ENCODE results near the gene ATF7IP.
A peak's percentile ranks its signal among the peaks of the same experiment; 100 is the strongest.
"Not testable (repeated sequence)": the region's sequence is repeated elsewhere in the genome, so short reads cannot be mapped to it uniquely, and the experiment has no call there.

The ATF7IP gene

GRCh38 chr12:14369311-14369710, 3.8 kb downstream of the ATF7IP start:
- no peak for DNase-seq

DNA sequence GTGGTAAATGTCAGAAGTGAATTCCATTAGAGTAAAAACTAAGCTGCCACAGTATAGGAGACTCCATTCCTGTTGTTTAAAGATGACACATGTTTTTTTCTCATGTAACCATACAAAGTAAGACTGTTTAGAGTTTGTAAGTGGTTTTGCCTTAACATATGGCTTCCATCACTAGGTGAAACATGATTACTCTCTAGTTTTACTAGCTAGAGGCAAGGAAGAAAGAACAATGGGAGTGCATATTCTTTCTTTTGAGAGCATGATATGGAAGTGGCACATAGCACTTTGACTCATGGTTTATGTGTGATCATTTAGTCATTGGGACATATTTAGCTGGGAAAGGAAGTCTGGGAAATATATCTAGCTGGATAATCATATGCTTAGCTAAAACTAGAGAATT, 7.7 kb downstream of the ATF7IP start:
- no peak for DNase-seq

GRCh38 chr12:14379508-14379907, 14.0 kb downstream of the ATF7IP start:
- DNase-seq = no peak

DNA sequence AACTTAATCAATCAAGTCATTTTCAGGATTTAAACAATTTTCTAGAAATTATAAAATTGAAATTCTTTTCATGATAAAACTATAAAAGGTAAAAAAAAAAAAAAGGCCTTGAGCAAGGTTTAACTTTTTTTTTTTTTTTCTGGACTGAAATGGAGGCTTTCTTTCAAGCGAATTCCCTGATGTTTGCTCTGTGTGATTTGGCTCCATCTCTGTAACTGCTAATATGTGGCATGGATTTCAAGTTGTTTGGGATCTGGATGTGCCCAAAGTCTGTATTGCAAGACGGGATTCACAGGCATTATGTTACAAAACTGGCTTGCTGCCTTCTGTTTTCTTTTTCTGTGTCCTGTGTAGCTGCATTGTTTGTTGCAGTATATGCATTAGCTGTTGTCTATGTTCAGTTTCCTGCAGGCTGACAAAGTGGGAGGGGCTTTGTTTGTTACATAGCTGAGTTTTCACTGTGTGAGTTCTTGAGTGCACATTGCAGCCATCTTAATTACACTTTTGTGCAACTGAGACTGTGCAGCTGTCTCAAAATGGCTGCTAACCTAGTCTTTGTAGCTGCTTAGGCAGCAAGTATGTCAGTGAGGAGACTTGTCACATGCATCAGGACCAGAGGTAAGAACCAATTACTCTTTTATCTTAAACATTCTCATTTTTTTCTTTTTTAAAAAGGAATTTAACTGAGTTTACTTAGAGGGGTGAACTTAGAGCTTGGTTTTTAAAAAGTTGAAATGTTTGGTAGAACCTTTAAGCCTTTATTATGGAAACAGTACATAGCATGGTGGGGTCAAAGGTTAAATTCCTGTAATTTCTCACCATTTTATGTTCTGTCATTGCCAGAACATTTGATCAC, 19.5 kb downstream of the ATF7IP start:
- peak; percentile 67 for DNase-seq

DNA sequence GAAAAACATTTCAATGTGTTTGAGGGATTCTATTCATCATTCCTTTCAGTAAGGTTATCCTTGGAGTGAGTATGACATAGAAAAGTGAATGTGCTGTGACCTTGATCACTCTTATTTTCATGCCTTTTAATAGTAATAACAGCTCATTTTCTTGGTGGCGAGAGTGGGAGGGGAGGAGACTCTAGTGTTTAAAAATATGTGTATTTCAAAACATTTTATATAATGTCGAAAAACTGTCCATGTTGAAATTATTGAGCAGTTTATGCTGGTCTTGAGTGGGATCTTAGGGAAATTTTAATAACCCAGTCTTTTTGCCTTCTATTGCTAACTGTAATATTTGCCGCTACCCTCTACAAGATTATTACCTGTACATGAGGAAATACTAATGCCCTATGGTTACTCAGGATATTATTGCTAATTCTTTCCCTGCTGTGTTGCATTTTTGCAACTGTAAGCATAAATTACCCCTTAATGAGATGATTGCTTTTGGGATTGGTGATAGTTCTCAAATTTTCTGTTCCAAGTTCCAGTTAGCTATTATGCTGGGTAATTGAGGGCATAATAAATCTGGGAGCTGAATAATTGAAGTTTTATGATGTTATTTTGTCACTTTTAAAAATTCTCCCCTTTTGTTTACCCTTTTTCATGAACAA, 21.9 kb downstream of the ATF7IP start:
- no peak for DNase-seq

DNA sequence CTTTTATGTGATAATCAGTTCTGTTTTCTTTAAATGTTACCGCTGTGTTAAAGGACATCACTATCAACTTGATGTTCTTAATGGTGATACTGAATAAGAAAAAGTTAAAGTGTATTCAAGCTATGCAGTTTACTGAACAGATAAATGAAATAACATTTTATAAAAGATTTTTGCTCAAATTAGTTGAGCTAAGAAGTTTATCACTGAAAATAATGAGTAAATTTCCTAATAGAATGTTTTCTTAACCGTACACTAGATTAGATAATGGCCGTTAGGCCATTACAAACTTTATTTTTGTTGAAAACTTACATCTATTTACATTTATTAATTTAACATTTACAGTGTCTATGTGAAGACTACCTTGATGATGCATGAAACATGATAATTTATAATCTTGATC, 25.0 kb downstream of the ATF7IP start:
- no peak for DNase-seq

DNA sequence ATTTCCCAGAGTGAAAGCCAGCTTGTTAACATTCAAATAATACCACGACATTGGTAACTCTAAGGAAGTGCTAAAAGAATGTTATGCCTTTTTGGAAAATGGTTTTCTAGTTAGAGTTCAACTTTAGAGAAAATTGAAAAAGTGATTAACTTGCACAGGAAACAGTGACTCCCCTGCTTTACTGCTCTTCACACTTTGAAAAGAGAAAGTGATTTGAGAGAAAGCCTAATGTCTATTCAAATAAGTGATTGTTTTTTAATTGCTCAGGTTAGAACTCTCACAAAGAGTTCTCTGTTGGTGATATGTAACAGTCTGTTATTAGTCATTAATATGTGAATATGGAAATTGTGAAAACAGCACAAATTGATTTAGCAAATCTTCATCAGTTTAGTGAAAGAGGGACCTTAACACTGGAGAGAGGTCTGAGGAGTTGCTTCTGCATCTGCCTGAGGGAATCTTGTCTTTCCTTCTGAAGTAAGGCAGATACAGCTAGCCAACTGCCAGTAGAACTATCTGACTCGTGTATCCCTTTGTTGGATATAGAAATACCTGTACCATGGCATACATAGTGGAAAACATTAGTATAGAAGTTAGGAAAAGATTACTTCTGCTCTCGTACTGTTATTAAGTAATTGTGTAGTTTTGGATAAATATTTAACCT, 25.5 kb downstream of the ATF7IP start:
- DNase-seq = no peak

DNA sequence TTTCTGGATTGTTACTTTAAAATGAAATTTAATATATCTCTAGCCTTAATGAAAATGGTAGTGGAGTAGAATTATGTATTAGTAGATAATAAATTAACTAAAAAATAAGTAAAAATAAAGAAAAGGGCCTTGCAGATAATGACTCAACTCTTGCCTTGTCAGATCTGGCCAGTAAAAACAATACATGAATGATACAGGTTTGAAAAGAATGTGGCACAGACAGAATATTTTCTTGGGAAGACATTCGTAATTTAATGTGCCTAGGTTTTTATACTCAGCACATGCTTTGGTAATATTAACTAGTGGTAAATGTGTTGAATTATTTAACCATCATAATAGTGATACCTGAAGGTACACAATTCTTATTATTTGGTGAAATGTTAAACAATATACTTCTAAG, 28.3 kb downstream of the ATF7IP start:
- DNase-seq = no peak

DNA sequence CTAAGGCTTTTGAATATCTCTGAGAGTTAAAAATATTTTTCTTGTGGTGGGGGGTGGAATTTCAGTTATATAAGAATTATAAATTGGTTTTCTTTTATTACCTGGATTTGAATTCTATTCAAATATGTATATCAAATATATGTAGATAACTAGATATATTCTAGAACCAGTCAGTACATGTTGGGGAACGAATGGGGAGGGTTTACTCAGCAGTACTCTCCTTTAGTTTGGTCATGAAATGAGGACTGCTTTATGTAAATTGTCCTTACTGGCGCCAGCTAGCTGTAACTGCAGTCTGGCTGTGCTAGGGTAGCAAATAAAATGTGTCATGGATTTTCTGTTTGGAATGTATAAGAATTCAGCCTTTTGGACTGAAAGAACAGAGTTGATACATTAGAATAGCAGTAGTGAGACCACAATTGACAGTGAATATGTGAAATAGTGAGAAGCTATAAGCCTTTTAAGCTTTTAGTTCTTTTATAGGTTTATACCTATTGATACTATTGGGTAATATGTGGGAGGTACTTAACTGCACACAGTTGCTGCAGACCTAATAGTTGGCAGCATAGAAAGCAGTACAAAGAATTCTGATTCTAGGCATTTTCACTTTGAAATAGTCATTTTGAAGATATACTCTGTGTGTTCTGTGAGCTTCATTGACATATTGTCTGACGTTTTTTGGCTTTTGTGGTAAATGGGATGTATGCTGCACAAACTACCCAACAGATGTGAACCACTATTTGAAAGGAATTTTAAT, 29.0 kb downstream of the ATF7IP start:
- DNase-seq = no peak

DNA sequence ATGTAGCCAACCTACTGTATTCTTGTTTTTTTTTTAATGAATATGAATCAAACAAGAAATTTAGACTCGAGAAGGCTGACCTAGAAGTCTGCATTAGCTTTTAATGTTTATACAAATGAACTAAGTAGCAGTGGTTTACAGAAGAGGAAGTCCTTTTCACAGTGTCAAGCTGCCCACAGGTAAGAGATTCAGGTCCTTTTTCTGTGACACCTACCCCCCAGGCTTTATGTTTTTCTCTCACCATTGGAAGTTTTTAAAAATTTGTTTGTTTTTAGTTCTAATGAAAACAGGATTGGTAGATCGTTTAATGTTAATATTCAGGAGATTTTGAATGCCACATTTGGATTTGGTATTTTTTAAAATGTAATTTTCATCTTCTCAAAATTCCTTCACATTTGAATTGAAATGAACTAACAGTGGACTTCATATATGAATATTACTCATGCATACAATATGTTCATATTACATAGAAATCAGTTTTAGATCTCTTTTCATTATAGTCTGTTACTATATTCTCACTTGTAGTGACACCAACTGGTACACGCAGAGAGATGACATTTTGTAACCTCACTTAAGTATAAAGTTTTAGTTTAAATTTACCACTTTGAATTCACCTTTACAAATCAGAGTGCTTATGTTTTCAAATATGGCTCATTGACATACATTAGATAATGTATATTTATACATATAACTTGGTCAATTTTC, 29.7 kb downstream of the ATF7IP start:
- no peak for DNase-seq

DNA sequence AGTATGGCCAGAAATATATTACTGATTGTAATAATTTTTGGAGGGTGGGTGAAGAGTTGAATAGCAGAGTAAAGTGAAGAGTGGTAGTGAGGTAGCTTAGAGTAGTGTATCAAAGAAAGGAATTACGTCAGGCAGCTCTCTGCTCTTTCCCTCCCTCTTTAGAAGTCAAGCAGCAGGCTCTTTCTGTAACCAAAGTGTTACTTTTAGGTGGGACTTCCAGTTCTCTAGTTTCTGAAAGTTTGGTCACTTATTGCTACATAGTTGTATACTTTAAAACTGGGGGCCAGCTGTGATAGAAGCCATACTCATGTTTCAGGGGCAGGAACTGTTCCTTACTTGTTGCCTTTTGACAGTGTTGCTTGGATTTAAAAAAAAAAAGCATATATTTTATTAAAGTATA, 30.6 kb downstream of the ATF7IP start:
- DNase-seq = no peak

DNA sequence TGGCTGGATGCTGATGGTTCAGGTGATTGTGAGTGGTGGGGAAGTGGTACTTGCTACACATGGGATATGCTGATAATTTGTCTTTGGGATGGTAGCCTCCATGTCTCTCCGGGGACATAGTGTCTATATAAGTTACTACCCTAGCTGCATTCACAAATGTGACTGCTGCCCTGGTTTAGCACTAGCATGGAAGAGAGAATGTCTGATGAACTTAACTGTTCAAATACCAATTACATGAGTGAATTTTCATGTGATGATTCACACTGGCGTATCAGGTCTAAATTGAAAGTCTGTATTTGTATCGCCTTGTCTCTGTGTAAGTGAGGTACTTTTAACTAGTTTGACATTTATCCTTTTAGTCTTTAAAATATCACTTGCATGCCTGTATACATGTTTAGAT, 34.4 kb downstream of the ATF7IP start:
- no peak for DNase-seq

GRCh38 chr12:14400599-14400998, 35.1 kb downstream of the ATF7IP start:
- DNase-seq = no peak

- not testable (repeated sequence) for DNase-seq
These were observed 35.8 kb downstream of the ATF7IP start for GRCh38 chr12:14401267-14401666.

- DNase-seq = no peak
These were observed 37.2 kb downstream of the ATF7IP start for GRCh38 chr12:14402697-14403096.

DNA sequence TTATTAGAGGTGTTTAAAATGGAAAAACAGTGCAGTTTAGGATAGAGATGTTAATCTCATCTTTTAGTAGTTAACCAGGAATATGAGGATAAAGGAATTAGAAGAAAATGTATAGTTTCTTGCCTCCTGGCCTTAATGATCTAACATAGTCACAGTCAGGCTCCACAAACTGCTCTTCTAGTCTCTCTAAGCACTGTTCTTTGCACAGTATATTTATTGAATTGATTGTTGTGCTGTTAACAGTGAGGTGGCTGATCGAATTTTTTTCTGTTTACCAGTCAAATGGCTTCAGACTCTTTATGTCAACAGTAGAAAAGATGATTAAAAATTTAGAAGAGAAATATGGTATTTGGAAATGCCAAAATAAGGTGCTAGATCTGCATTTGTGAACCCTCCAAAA, 37.8 kb downstream of the ATF7IP start:
- DNase-seq = no peak

GRCh38 chr12:14403711-14404196, 38.3 kb downstream of the ATF7IP start:
- peak; percentile 81 for DNase-seq

DNA sequence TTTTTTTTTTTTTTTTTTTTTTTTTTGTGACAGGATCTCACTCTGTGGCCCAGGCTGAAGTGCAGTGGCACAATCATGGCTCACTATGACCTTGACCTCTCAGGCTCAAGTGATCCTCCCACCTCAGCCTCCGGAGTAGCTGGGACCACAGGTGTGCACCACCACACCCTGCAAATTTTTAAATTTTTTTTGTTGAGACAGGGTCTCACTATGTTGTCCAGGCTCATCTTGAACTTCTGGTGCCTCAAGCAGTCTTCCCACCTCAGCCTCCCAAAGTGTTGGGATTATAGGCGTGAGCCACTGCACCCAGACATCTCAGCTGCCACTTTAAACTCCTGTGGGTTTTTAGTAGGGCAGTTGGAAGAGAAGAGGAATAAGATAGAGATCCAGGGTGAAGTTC, 39.9 kb downstream of the ATF7IP start:
- DNase-seq = not testable (repeated sequence)

DNA sequence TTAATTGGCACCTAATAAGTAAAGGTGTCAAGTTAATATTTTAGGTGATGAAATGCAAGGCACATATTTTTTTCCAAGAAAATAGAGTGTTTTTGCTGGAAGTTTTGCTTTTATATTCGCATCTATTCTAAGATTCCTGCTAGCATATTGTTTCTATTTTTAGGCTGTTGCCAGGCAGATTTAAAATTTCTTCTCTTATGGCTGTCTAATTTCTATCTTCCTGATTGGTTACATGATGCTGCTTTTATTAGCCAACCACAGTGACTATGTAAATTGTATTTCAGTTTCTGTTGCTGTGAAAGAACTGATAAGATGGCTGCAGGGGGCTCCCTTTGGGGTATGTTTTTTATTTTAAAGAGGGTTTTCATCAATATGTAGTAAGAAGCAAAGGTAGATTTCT, 42.7 kb downstream of the ATF7IP start:
- no peak for DNase-seq

- DNase-seq = no peak
These were observed 44.7 kb downstream of the ATF7IP start for GRCh38 chr12:14410177-14410576.

DNA sequence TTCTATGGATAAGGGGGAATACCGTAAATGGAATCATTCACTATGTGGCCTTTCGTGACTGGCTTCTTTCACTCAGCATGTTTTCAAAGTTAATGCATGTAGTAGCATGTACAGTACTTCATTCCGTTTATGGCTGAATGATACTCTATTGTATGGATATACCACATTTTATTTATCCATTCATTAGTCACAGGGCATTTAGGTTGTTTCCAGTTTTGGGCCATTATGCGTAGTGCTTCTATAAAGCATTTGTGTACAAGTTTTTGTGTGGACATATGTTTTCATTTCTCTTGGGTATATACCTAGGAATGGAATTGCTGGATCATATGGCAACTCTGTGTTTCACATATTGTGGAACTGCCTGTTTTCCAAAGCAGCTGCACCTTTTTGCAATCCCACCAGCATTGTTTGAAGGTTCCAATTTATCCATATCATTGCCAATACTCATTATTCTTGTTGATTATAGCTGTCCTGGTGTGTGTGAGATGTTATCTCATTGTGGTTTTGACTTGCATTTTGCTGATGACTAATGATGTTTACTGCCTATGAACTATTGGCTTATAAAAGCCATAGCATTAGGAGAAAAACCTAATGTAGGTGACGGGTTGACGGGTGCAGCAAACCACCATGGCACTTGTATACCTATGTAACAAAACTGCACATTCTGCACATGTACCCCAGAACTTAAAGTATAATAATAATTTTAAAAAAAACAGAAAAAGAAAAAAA, 45.5 kb downstream of the ATF7IP start:
- DNase-seq = no peak

DNA sequence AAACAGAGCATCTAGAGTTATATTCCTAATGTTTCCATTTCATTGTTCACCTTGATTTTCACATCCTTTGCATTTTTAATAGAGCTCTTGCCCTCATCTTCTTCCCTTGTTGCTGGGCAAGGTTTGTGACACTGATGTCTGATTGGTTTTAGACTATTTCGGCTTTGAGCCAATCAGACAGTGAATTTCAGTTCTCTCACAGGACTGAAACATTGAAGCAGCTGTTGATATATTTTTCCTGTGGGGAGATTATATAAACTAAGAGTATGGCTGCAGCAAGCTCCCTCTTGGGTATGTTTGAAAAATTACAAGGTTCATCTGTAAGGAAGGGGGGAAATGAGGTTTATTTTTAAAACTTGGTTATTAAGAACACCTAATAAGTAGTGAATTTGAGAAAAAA, 51.2 kb downstream of the ATF7IP start:
- DNase-seq = no peak

All from NCI-H187 treated with DMSO at 0.1 percent for 48 hours (cell line).